ENCODE data around the gene DRG2.

DNA sequence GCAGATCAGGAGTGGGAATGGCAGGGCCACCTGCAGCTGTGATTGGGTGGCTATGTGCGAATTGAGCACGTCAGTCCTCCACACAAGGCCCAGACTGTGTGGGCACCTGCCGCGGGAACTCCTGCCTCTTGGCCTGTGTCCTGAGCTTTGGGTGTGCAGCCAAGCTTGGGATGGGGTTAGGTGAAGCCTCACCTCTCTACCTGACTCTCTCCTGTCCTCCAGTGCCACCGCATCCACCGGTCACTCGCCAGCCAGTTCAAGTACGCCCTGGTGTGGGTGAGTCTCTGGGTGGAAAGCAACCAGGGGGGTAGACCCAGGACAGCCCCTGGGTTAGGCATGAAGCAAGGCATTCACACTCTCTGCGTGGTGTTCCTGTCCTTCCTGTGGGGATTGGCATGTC lies 18.5 kb downstream of the DRG2 start:
- TF ChIP-seq, protein P1, sequence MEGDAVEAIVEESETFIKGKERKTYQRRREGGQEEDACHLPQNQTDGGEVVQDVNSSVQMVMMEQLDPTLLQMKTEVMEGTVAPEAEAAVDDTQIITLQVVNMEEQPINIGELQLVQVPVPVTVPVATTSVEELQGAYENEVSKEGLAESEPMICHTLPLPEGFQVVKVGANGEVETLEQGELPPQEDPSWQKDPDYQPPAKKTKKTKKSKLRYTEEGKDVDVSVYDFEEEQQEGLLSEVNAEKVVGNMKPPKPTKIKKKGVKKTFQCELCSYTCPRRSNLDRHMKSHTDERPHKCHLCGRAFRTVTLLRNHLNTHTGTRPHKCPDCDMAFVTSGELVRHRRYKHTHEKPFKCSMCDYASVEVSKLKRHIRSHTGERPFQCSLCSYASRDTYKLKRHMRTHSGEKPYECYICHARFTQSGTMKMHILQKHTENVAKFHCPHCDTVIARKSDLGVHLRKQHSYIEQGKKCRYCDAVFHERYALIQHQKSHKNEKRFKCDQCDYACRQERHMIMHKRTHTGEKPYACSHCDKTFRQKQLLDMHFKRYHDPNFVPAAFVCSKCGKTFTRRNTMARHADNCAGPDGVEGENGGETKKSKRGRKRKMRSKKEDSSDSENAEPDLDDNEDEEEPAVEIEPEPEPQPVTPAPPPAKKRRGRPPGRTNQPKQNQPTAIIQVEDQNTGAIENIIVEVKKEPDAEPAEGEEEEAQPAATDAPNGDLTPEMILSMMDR (IDR thresholded peaks at IDR 0.05), result no peak
- TF ChIP-seq ZFX (IDR thresholded peaks at IDR 0.05; ENCODE audit: borderline replicate concordance), result no peak

Measured in 22Rv1 (cell line).